CD4-positive, alpha-beta T cell treated with Interleukin-6 for 4 hours (primary cell): Measurements from ENCODE around the gene LPIN1.

ENCODE experiments used
- DNase-seq: peaks from one replicate; pipeline ENCODE4 v3.0.0-alpha.2; 2020; ENCODE audit warnings: mixed read lengths

Gene LPIN1

GRCh38 chr2:11871421-11871820, 125.0 kb downstream of the LPIN1 start:
- DNase-seq: no peak

GRCh38 chr2:11872247-11872947, 126.0 kb downstream of the LPIN1 start:
- DNase-seq: no peak

- no peak for DNase-seq
Measured at GRCh38 chr2:11872948-11873269, 126.5 kb downstream of the LPIN1 start.

DNA sequence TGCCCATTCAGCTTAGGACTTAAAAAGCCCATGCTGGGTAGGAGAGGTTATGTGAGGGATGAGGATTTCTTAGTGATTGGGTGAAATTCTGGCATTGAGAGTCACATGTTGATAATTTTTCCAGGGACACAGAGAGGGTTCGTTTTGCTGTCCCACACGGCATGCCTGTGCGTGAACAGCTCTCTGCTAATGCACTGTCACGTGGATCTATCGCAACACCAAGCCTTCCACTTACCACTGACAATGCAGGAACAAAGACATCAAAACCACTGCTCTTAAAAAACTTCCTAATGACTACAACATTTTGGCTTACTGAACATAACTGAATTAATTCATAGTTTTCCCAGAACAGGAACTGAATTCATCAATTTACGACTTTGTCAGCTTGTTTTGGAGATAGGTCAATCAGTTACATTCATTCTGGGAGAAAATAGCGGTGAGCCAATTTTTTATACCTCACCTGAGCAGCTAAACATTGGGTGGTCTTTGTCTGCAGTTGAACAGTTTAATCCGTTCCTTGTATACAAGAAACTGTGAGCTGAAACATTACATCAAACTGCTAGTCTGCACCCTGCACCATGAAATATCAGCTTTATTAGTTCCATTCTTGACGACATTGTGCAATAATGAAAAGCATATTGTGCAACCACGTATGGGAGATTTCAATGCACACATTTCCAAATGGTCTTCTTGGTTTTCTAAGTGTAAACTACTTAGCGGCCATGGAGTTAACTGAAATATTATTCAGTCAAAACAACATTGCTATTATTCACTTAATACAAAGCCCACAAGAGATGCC, 127.1 kb downstream of the LPIN1 start:
- DNase-seq: no peak

GRCh38 chr2:11874861-11875260, 128.4 kb downstream of the LPIN1 start:
- DNase-seq: no peak

- DNase-seq: no peak
Measured at GRCh38 chr2:11875481-11875880, 129.0 kb downstream of the LPIN1 start.

- no peak for DNase-seq
Measured at GRCh38 chr2:11876436-11876835, 130.0 kb downstream of the LPIN1 start.

- DNase-seq: no peak
Measured at GRCh38 chr2:11876889-11877288, 130.5 kb downstream of the LPIN1 start.
